RCC 7860 (cell line): Measurements from ENCODE around the gene PIM3.
"Not testable (repeated sequence)": the region's sequence is repeated elsewhere in the genome, so short reads cannot be mapped to it uniquely, and the experiment has no call there.

Source experiments
- DNase-seq: peaks from one replicate; pipeline ENCODE4 v3.0.0-alpha.2; 2015; ENCODE audit warnings: low spot score
- FAIRE-seq: peaks from 2 replicates; lab custom pipeline; 2012; peaks lifted over from hg19 to GRCh38; lab: Jason Lieb, UNC

PIM3 gene

GRCh38 chr22:49981799-49982198 is 21.2 kb downstream of the PIM3 start:
- not testable (repeated sequence) for DNase-seq

GRCh38 chr22:49983148-49984042 is 22.8 kb downstream of the PIM3 start:
- FAIRE-seq = no peak
- DNase-seq = no peak

More at GRCh38 chr22:49981799-49982198, 21.2 kb downstream of the PIM3 start:
- FAIRE-seq = not testable (repeated sequence)

GRCh38 chr22:49986325-49986724 is 25.8 kb downstream of the PIM3 start:
- no peak for FAIRE-seq
- no peak for DNase-seq

GRCh38 chr22:49989826-49990225 is 29.3 kb downstream of the PIM3 start:
- not testable (repeated sequence) for DNase-seq, FAIRE-seq

GRCh38 chr22:49991167-49991566 is 30.6 kb downstream of the PIM3 start:
- DNase-seq (no peak), FAIRE-seq (no peak)

GRCh38 chr22:49991907-49992533 is 31.4 kb downstream of the PIM3 start:
- no peak for DNase-seq
- no peak for FAIRE-seq

- FAIRE-seq = no peak
Measured at GRCh38 chr22:49992921-49993648, 32.5 kb downstream of the PIM3 start.

GRCh38 chr22:49993649-49994360 is 33.2 kb downstream of the PIM3 start:
- DNase-seq (no peak), FAIRE-seq (no peak)

More at GRCh38 chr22:49992921-49993648, 32.5 kb downstream of the PIM3 start:
- no peak for DNase-seq

GRCh38 chr22:49994361-49995040 is 33.9 kb downstream of the PIM3 start:
- FAIRE-seq (no peak), DNase-seq (no peak)

GRCh38 chr22:49995041-49995360 is 34.4 kb downstream of the PIM3 start:
- DNase-seq (no peak), FAIRE-seq (no peak)

- FAIRE-seq (no peak), DNase-seq (no peak)
Measured at GRCh38 chr22:49995361-49996118, 35.0 kb downstream of the PIM3 start.

GRCh38 chr22:49996119-49996517 is 35.5 kb downstream of the PIM3 start:
- FAIRE-seq = no peak

GRCh38 chr22:49996518-49997250 is 36.1 kb downstream of the PIM3 start:
- no peak for DNase-seq
- no peak for FAIRE-seq

More at GRCh38 chr22:49996119-49996517, 35.5 kb downstream of the PIM3 start:
- no peak for DNase-seq

- FAIRE-seq (no peak), DNase-seq (no peak)
Measured at GRCh38 chr22:49997251-49997599, 36.7 kb downstream of the PIM3 start.

- FAIRE-seq = no peak
- no peak for DNase-seq
Measured at GRCh38 chr22:49997932-49998717, 37.6 kb downstream of the PIM3 start.

GRCh38 chr22:49998718-49999062 is 38.1 kb downstream of the PIM3 start:
- no peak for FAIRE-seq

GRCh38 chr22:49999063-49999945 is 38.7 kb downstream of the PIM3 start:
- FAIRE-seq (no peak), DNase-seq (no peak)

More at GRCh38 chr22:49998718-49999062, 38.1 kb downstream of the PIM3 start:
- DNase-seq = no peak
